H1 (cell line): Measurements from ENCODE around the gene PGAP2. TPM values are rescaled to one million over a fixed set of nuclear protein-coding genes. Genes with fewer than 3 reads are reported as not detected.

ENCODE experiments used
- CTCF ChIA-PET: fragments of 300-600 bp; sonication (Branson Sonifier 250); formaldehyde crosslinking; loops from one replicate; lab custom pipeline; 2021; ENCODE audit not compliant: partially characterized antibody; lab: Charles Lee
- POLR2A ChIA-PET: fragments of 300-600 bp; sonication (Branson Sonifier 250); formaldehyde crosslinking; loops from one replicate; lab custom pipeline; 2021; ENCODE audit warnings: inconsistent platforms; ENCODE audit not compliant: partially characterized antibody; lab: Charles Lee
- DNase-seq, 2 experiments: peaks; one replicate each; pipeline versions ENCODE4 v3.0.0 to v3.0.0-alpha.2; 2010 to 2022; ENCODE audit warnings: low spot score in 2 of 2, low read depth in 1 of 2, mixed read lengths in 1 of 2
- FAIRE-seq: peaks from 2 replicates; lab custom pipeline; 2011; peaks lifted over from hg19 to GRCh38; lab: Jason Lieb, UNC
- H2AFZ ChIP-seq: 2 replicates; pipeline ENCODE4 v1.8.1; 2012; ENCODE audit warnings: low read length, inconsistent platforms
- H2AK5ac ChIP-seq: 2 replicates; pipeline ENCODE4 v1.6.1; 2013; ENCODE audit warnings: low read depth, low read length
- H2BK120ac ChIP-seq: replicated peaks from 2 replicates; pipeline ENCODE3; 2013; ENCODE audit warnings: low read depth, low read length, inconsistent platforms
- H2BK12ac ChIP-seq: 2 replicates; pipeline ENCODE4 v1.6.1; 2013; ENCODE audit warnings: low read depth, low read length
- H2BK15ac ChIP-seq: 2 replicates; pipeline ENCODE4 v1.6.1; 2013; ENCODE audit warnings: low read length
- H2BK20ac ChIP-seq: 2 replicates; pipeline ENCODE4 v1.6.1; 2013; ENCODE audit warnings: low read length
- H2BK5ac ChIP-seq: 2 replicates; pipeline ENCODE4 v1.6.1; 2013; ENCODE audit warnings: low read depth, low read length
- H3K14ac ChIP-seq: 2 replicates; pipeline ENCODE4 v1.6.1; 2013; ENCODE audit warnings: inconsistent platforms; ENCODE audit not compliant: insufficient read length
- H3K18ac ChIP-seq: 2 replicates; pipeline ENCODE4 v1.6.1; 2013; ENCODE audit warnings: low read length; ENCODE audit errors: extremely low read depth
- H3K23ac ChIP-seq: 2 replicates; pipeline ENCODE4 v1.6.1; 2013; ENCODE audit warnings: inconsistent platforms; ENCODE audit not compliant: insufficient read length
- H3K23me2 ChIP-seq: 2 replicates; pipeline ENCODE4 v1.6.1; 2013; ENCODE audit warnings: low read depth, low read length
- H3K27ac ChIP-seq: 2 replicates; pipeline ENCODE4 v1.6.1; 2011; ENCODE audit warnings: low read depth, low read length, inconsistent platforms
- H3K27me3 ChIP-seq, 4 experiments: replicated peaks in 1 of 4; 1 replicate in 1 of 4; 2 replicates in 3 of 4; pipeline versions ENCODE4 v1.6.1 to v1.8.1; 2011 to 2013; ENCODE audit warnings: low read length in 3 of 4, mild to moderate bottlenecking in 3 of 4, inconsistent platforms in 2 of 4, mixed read lengths in 2 of 4, moderate library complexity in 1 of 4; ENCODE audit not compliant: control insufficient read depth in 3 of 4, insufficient read depth in 3 of 4; ENCODE audit errors: extremely low read depth in 1 of 4
- H3K36me3 ChIP-seq, 4 experiments: 2 replicates each; pipeline versions ENCODE4 v1.6.1 to v1.8.1; 2011 to 2013; ENCODE audit warnings: mild to moderate bottlenecking in 4 of 4, low read length in 3 of 4, moderate library complexity in 2 of 4, control low read depth in 1 of 4, inconsistent platforms in 1 of 4; ENCODE audit not compliant: insufficient read depth in 4 of 4, control insufficient read depth in 2 of 4
- H3K4ac ChIP-seq: replicated peaks from 2 replicates; pipeline ENCODE3; 2013; ENCODE audit warnings: low read length, low read depth, mixed read lengths, inconsistent platforms; ENCODE audit not compliant: insufficient read length
- H3K4me1 ChIP-seq, 4 experiments: replicated peaks in 1 of 4; 1 replicate in 1 of 4; 2 replicates in 3 of 4; pipeline versions ENCODE4 v1.6.1 to v1.8.1; 2011 to 2013; ENCODE audit warnings: low read length in 3 of 4, inconsistent platforms in 2 of 4, mixed read lengths in 1 of 4; ENCODE audit not compliant: insufficient read depth in 4 of 4, control insufficient read depth in 3 of 4
- H3K4me2 ChIP-seq, 2 experiments: 2 replicates each; pipeline versions ENCODE4 v1.6.1 to v1.8.1; 2011 to 2013; ENCODE audit warnings: low read depth in 2 of 2, low read length in 2 of 2, control low read depth in 1 of 2, inconsistent platforms in 1 of 2, mild to moderate bottlenecking in 1 of 2; ENCODE audit not compliant: insufficient read depth in 1 of 2
- H3K4me3 ChIP-seq, 4 experiments: fragments of 200-600, 300-600 bp in 1 of 4; sonication (generic), shearing (Covaris generic), sonication (Bioruptor Twin) in 1 of 4; 2 replicates each; pipeline versions ENCODE4 v1.5.1 to v1.8.1; 2011 to 2016; ENCODE audit warnings: low read length in 4 of 4, low read depth in 3 of 4, control low read depth in 2 of 4, inconsistent platforms in 2 of 4, mild to moderate bottlenecking in 2 of 4, mixed read lengths in 1 of 4, moderate library complexity in 1 of 4; ENCODE audit not compliant: insufficient read depth in 2 of 4; ENCODE audit errors: extremely low read depth in 1 of 4
- H3K56ac ChIP-seq: replicated peaks from 2 replicates; pipeline ENCODE3; 2013; ENCODE audit warnings: low read depth, mild to moderate bottlenecking, mixed read lengths, low read length, inconsistent platforms; ENCODE audit not compliant: insufficient read length
- H3K79me1 ChIP-seq: 2 replicates; pipeline ENCODE4 v1.6.1; 2013; ENCODE audit warnings: low read depth, low read length, control low read depth
- H3K79me2 ChIP-seq, 2 experiments: 2 replicates each; pipeline versions ENCODE4 v1.6.1 to v1.8.1; 2012 to 2013; ENCODE audit warnings: low read length in 2 of 2, mild to moderate bottlenecking in 2 of 2, inconsistent platforms in 1 of 2; ENCODE audit not compliant: insufficient read depth in 2 of 2, control insufficient read depth in 1 of 2
- H3K9ac ChIP-seq, 4 experiments: replicated peaks in 1 of 4; 1 replicate in 1 of 4; 2 replicates in 3 of 4; pipeline versions ENCODE4 v1.6.1 to v1.8.1; 2011 to 2013; ENCODE audit warnings: low read depth in 3 of 4, low read length in 3 of 4, control low read depth in 2 of 4, mild to moderate bottlenecking in 2 of 4, moderate library complexity in 2 of 4, inconsistent platforms in 1 of 4; ENCODE audit errors: extremely low read depth in 1 of 4
- H3K9me3 ChIP-seq, 2 experiments: 2 replicates each; pipeline versions ENCODE4 v1.6.1 to v1.8.1; 2012 to 2013; ENCODE audit warnings: mild to moderate bottlenecking in 2 of 2, moderate library complexity in 2 of 2, control low read depth in 1 of 2, inconsistent platforms in 1 of 2, low read depth in 1 of 2, low read length in 1 of 2, mixed read lengths in 1 of 2; ENCODE audit not compliant: insufficient read depth in 2 of 2
- H4K20me1 ChIP-seq, 2 experiments: replicated peaks in 1 of 2; 2 replicates each; pipeline versions ENCODE3 to v1.8.1; 2011 to 2013; ENCODE audit warnings: inconsistent platforms in 2 of 2, low read length in 2 of 2, mild to moderate bottlenecking in 1 of 2; ENCODE audit not compliant: insufficient read depth in 2 of 2, control insufficient read depth in 1 of 2
- H4K5ac ChIP-seq: 2 replicates; pipeline ENCODE4 v1.6.1; 2013; ENCODE audit warnings: low read length, low read depth, mixed read lengths, inconsistent platforms; ENCODE audit not compliant: insufficient read length
- H4K8ac ChIP-seq: 2 replicates; pipeline ENCODE4 v1.8.0; 2013; ENCODE audit warnings: mild to moderate bottlenecking, moderate library complexity, low read length, inconsistent platforms; ENCODE audit not compliant: insufficient read depth; ENCODE audit errors: extremely low read depth
- H4K91ac ChIP-seq: replicated peaks from 2 replicates; pipeline ENCODE3; 2013; ENCODE audit warnings: low read length, mixed read lengths, inconsistent platforms; ENCODE audit not compliant: insufficient read length
- MAFK ChIP-seq: IDR thresholded peaks from 2 replicates; pipeline ENCODE4 v1.6.1; 2012; ENCODE audit warnings: low read depth, mild to moderate bottlenecking, improper control_type of control experiment, low read length
- POLR2AphosphoS5 ChIP-seq: IDR thresholded peaks from 2 replicates; pipeline ENCODE4 v1.6.1; 2011; ENCODE audit warnings: low read depth, low read length
- TCF12 ChIP-seq: IDR thresholded peaks from 2 replicates; pipeline ENCODE4 v1.6.1; 2011; ENCODE audit warnings: low read depth, mild to moderate bottlenecking, low read length
- WGBS, 2 experiments: shearing (Covaris generic) in 1 of 2; methylation state at CpG; one replicate each; pipeline versions ENCODE4 v1.1.6 to v1.1.7; 2013 to 2015; ENCODE audit warnings: low lambda C conversion rate in 2 of 2, mixed read lengths in 2 of 2, inconsistent platforms in 1 of 2, low coverage in 1 of 2, missing lambda C conversion rate in 1 of 2; ENCODE audit not compliant: insufficient replicate concordance in 2 of 2, insufficient coverage in 1 of 2, insufficient read length in 1 of 2; ENCODE audit errors: extremely low coverage in 1 of 2, missing lambda C conversion rate in 1 of 2; 5-methylcytosine and 5-hydroxymethylcytosine counted together
- polyA plus RNA-seq, 7 experiments: library from polyadenylated mRNA; depleted of rRNA in 3 of 7; stranded (reverse) in 5 of 7; unstranded in 2 of 7; fragments of >200 nt in 5 of 7; fragments of 200-250 nt in 2 of 7; gene quantifications; 1 replicate in 5 of 7; 2 replicates in 1 of 7; 4 replicates in 1 of 7; pipeline versions ENCODE4 v1.2.1 to v1.2.3, GENCODE V29; 2011 to 2013; ENCODE audit warnings: missing spikeins in 2 of 7, mixed read lengths in 2 of 7
- total RNA-seq: library from RNA; stranded (reverse); fragmentation: NEBNext Ultra II Directional; extraction: Animal tissue kit (Norgen Biotek cat#: 25700); gene quantifications from 2 replicates; pipeline ENCODE4 v1.2.1, GENCODE V29; 2021

PGAP2 gene
- total and polyA plus RNA-seq, 2 of the 8 experiments (the other 6 are each of a cell fraction or from before 2014, with no cell fraction given) = 56.5 to 106 TPM

DNA sequence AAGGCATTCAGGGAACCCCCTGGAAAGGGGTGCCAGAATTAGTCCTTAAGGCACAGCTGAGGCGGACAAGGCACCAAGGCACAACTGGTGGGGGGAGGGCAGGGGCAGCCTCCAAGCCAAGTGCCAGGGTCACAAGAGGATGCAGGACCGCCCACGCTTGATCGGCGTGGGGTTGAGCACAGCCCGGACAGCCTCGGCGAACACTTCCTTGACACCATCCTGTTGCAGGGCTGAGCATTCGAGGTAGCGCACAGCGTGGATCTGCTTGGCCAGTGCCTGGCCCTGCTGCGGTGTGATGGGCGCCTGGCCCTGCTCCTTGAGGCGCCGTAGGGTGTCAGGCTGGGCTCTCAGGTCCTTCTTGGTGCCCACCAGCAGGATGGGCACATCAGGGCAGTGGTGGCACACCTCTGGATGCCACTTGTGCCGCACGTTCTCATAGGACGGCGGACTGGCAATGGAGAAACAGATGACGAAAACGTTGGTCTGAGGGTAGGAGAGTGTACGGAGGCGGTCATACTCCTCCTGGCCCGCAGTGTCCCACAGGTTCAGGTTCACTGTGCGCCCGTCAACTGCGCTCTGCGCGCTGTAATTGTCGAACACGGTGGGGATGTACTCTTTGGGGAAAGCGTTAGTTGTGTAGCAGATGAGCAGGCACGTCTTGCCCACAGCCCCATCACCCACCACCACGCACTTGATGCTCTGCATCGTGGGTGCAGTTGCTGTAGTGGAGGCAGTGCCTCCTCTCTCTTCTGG, 19.2 kb downstream of the PGAP2 start:
- H3K9ac ChIP-seq = no peak overlapping the region; a peak in 1 of 7 replicates
- DNase-seq = no peak
- H4K20me1 ChIP-seq = peaks cover 6 to 9% of the 10 kb centered on the region in 2 experiments
- H3K4me1 ChIP-seq = peaks cover 22 to 32% (median 24%) of the 10 kb centered on the region in 4 experiments
- no peaks in the 10 kb centered on the region for H3K27me3 ChIP-seq
- no peak overlapping the region for H3K4ac ChIP-seq
- TF ChIP-seq TCF12 = no peak
- TF ChIP-seq MAFK = no peak
- no peak for TF ChIP-seq POLR2AphosphoS5
- TF ChIP-seq, all 59 proteins: peak for 0
- Histone ChIP-seq H3K9me3 (no peaks in the 10 kb centered on the region), H3K27ac (peak overlapping the region; percentile 54; the same call in 1 of the 2 replicates), H2BK12ac (peak overlapping the region; percentile 52; the same call in 1 of the 2 replicates), H2AK5ac (0 out of 2 replicates have a peak overlapping the region, but pooled peaks have one; percentile 30), H3K36me3 (peaks cover 4 to 19% (median 8%) of the 10 kb centered on the region in 4 experiments; a peak in 7 of 8 replicates), H2BK20ac (no peak overlapping the region), H3K14ac (no peak overlapping the region), H3K56ac (no peak overlapping the region), H3K23ac (no peak overlapping the region), H3K4me2 (peak overlapping the region; percentile 36 to 74; a peak in 3 of 4 replicates), H3K79me2 (peaks cover 0 to 7% of the 10 kb centered on the region in 2 experiments; a peak in 2 of 4 replicates), H4K91ac (peak overlapping the region; percentile 25), H3K4me3 (no peak overlapping the region; a peak in 1 of 8 replicates), H2AFZ (no peak overlapping the region), H4K5ac (peak overlapping the region; percentile 2), H2BK5ac (peak overlapping the region; percentile 16; the same call in 1 of the 2 replicates), H3K18ac (peak overlapping the region; percentile 7; the same call in 1 of the 2 replicates), H3K79me1 (peaks cover 5% of the 10 kb centered on the region; the same call in 1 of the 2 replicates), H4K8ac (no peak overlapping the region), H2BK120ac (no peak overlapping the region), H3K23me2 (peaks cover 2% of the 10 kb centered on the region; the same call in 1 of the 2 replicates), H2BK15ac (peak overlapping the region; percentile 34; the same call in 1 of the 2 replicates)
- POLR2A ChIA-PET = interaction anchor here (0.7 to 3.3 kb wide), 6 partner anchors 11 to 128 kb away, joined by 3 to 29 read pairs (median 5); partner anchors contain the start of genes PGAP2, RHOG and STIM1
- 89% methylated on average over 30 of the region's 35 CpGs; no CpG with 5 or more reads in 1 of the 2 experiments for WGBS, 2 experiments
- CTCF ChIA-PET = interaction anchor here (0.9 to 3.5 kb wide), 8 partner anchors 8 to 246 kb away, joined by 3 to 61 read pairs (median 8); partner anchors contain the start of genes PGAP2 and RHOG
- FAIRE-seq = no peak
